ENCODE data around the gene FOXA1. TPM values are rescaled to one million over a fixed set of nuclear protein-coding genes. Genes with fewer than 3 reads are reported as not detected.
A peak's percentile ranks its signal among the peaks of the same experiment; 100 is the strongest.

FOXA1 gene
- total RNA-seq, 1 experiment from 2014 or later: 0.07 TPM

DNA sequence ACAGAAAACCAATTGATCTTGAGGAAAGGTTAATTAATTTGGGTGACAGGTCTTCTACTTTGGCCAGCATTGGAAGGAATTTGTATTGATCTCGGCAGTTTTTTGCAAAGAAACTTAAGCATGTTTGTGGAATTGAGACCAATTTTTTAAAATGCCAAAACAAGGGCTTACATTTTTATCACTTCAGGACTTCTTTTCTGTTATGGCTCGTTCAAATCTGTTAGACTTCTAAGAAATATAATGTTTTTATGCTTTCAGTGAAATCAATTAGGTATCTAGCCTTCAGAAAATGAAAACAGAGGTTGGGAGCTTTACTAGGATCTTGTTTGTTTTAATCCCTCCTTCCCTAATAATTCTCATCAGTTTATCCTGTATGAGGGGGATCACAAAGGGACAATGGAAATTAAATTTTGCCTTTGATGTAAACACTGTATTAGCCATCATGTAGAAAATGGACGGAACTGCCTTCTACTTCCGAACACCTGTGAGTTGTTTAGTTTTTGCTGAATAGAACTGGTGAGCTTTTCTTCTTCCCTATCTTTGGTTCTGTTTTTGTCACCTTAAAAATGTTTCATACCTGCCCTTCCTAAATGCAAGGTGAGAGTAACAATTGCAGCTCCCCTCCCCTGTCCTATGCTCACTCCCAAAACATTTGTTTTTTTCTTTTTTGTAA, 7.8 kb downstream of the FOXA1 start:
- H3T11ph ChIP-seq (ENCODE audit: low read length): no peak overlapping the region
- no peak overlapping the region for H4K5ac ChIP-seq (ENCODE audit: insufficient read length, low read depth, low read length)
- H3K9ac ChIP-seq (ENCODE audit: extremely low read depth, insufficient read length, low read length): no peak overlapping the region
- H4K8ac ChIP-seq (replicated peaks; ENCODE audit: insufficient read length, low read depth, low read length): no peak overlapping the region
- no peaks in the 10 kb centered on the region for H3K79me2 ChIP-seq (ENCODE audit: insufficient read depth, low read length)
- no peak overlapping the region for H2AK5ac ChIP-seq (ENCODE audit: insufficient read length, low read length)
- no peak overlapping the region for H2BK5ac ChIP-seq (ENCODE audit: insufficient read length, low read length)
- no peak overlapping the region for H3K4ac ChIP-seq (ENCODE audit: low read depth, low read length)
- peak overlapping the region; percentile 44 for H3K4me2 ChIP-seq (ENCODE audit: insufficient read depth, insufficient read length, low read length)
- H3K27ac Mint-ChIP-seq: no peak overlapping the region
- no peak overlapping the region for H3K18ac ChIP-seq (ENCODE audit: insufficient read length, low read depth, low read length)
- TF ChIP-seq CTCF (conservative IDR thresholded peaks at IDR 0.05): no peak
- H3K23me2 ChIP-seq (ENCODE audit: insufficient read length, low read depth, low read length, poor library complexity, severe bottlenecking): peaks cover 10% of the 10 kb centered on the region
- peaks cover 27 to 55% of the 10 kb centered on the region in 2 experiments for H3K4me1 Mint-ChIP-seq
- peaks cover 80% of the 10 kb centered on the region for H3K27me3 ChIP-seq (ENCODE audit: insufficient read depth, low read length)
- no peaks in the 10 kb centered on the region; a peak in 1 of 7 replicates for H3K36me3 Mint-ChIP-seq (ENCODE audit: insufficient read depth in 1 of 3, low read depth in 3 of 3)
- H3K79me1 ChIP-seq (ENCODE audit: insufficient read depth, low read depth, low read length, poor library complexity, severe bottlenecking): no peaks in the 10 kb centered on the region
- no peak overlapping the region for H3K23ac ChIP-seq (ENCODE audit: insufficient read length, low read depth, low read length)
- H3K27ac ChIP-seq (ENCODE audit: insufficient read length, low read depth, low read length): no peak overlapping the region
- no peak for DNase-seq
- H3K56ac ChIP-seq (ENCODE audit: insufficient read length, low read depth, low read length): no peak overlapping the region
- H3K27me3 Mint-ChIP-seq (ENCODE audit: low read depth): peaks cover 98% of the 10 kb centered on the region
- H3K4me3 Mint-ChIP-seq: peak overlapping the region; percentile 57 to 78
- no peak overlapping the region for H2BK120ac ChIP-seq (ENCODE audit: low read depth, low read length, poor library complexity, severe bottlenecking)
- no peak overlapping the region for H2BK15ac ChIP-seq (ENCODE audit: low read depth, low read length)
- H4K91ac ChIP-seq (ENCODE audit: insufficient read length, low read depth, low read length): no peak overlapping the region
- no peak overlapping the region for H2AFZ ChIP-seq (ENCODE audit: low read length)
- no peaks in the 10 kb centered on the region for H4K20me1 ChIP-seq (ENCODE audit: control insufficient read depth, insufficient read depth, insufficient read length)
- no peaks in the 10 kb centered on the region for H3K9me3 ChIP-seq (ENCODE audit: control insufficient read depth, low read depth, low read length)
- WGBS (ENCODE audit: extremely low coverage, insufficient read length, low lambda C conversion rate): no CpG with 5 or more reads among the region's 4 CpGs
- H2BK12ac ChIP-seq (ENCODE audit: insufficient read length, low read depth, low read length): no peak overlapping the region
- H3K14ac ChIP-seq (ENCODE audit: insufficient read depth, low read length): no peak overlapping the region
- peaks cover 3% of the 10 kb centered on the region; the same call in 1 of the 2 replicates for H3K4me1 ChIP-seq (ENCODE audit: insufficient read depth, low read length)
- no peak overlapping the region for H2BK20ac ChIP-seq (ENCODE audit: low read depth, low read length, poor library complexity, severe bottlenecking)
- peaks cover 0 to 9% of the 10 kb centered on the region in 2 experiments; a peak in 4 of 5 replicates for H3K9me3 Mint-ChIP-seq
